GM21717 (cell line): ENCODE measurements around the gene SBNO2.

ENCODE experiments used
- ATAC-seq: cut with Tn5 transposase; IDR thresholded peaks from one replicate; pipeline ENCODE4 v1.9.1; 2021; ENCODE audit warnings: mild to moderate bottlenecking, moderate library complexity; ENCODE audit not compliant: unreplicated experiment

The SBNO2 gene

DNA sequence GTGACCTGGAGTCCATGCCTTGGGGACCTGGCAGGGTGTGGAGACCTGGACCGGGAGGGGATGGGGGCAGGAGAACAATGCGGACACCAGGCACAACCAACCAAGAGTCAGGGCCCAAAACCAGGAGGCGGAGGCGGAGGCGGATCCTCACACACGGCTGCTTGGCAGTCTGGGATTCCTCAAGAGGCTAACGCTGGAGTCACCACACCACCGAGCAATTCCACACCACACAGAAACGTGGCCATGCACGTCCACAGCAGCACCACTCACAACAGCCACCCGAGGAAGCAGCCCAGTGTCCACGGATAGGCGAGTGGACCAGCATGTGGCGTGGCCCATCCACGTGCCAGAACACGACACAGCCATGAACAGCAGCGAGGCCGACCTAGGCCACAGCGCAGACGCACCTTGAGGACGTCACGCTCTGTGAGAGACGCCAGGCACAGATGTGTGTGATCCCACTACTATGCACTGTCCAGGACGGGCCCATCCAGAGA is 17.7 kb downstream of the SBNO2 start:
- no peak for ATAC-seq

DNA sequence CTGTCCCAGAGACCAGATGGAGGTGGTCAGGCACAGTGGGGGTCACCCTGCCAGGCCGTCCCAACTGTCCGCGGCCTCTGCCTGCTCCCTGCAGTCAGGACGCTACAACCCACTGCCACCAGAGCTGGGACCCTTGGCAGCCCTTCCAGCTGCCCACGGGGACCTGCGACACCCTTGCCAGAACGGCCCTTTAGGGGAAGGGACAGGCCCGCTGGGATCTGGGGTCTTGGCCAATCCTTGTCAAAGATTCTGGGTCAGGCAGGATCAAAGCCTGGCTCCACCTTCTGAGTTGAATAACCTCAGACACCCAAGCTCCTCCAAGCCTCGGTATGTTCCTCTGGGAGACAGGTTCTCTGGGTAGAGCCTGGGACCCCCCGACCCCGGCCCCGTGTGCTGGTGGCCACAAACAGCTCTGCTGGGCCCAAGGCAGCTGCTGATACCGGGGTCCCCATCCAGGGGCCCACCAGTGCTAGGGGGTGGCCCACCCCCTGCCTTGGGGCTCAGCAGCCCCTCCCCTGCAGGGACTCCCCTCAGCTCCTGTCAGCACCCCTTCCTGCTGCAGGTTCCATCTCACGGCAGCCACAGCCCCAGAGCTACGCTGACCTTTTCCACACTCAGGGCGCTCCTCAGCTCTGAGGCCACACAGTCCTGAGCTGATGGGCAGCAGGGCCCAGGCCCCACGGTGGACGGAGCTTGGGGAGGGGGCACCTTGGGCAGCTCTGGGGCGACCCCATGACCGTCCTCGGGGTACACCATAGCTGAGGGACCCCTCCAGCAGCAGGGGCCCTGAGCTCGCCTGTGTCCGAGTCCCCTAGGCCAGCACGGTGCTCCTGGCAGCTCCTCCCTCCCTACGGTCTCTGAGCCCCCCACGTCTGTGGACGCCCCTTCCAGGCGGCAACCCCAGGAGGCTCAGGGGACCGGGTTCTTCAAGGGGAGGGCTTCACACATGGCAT is 18.4 kb downstream of the SBNO2 start:
- no peak for ATAC-seq

DNA sequence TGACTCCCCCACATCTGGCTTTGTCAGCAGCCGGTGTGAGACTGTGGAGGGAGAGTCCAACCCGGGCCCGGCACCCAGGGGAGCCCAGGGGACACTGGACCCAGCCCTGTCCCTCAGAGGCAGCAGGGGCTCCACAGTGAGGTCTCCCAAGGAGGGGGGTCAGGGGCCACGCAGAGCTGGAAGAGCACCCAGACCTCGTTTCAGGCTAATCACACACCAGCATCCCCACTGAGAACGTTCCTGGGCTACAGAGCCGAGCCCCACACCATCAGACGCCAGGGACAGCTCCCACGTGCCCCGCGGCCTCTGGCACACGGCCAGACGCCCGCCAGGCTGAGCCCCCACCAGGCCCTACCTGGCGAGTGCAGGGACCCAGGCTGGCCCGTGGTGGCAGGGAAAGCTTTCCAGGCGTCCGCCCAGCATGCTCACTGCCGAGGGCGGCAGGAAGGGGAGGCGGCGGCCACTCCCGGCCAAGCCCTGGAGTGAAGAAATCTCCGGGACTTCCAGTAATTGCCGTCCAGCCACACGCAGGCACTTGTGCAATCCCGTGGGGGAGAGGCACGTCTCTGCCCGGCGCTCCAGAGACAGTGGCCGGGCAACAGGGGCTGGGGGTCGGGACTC is 19.2 kb downstream of the SBNO2 start:
- ATAC-seq, result no peak

DNA sequence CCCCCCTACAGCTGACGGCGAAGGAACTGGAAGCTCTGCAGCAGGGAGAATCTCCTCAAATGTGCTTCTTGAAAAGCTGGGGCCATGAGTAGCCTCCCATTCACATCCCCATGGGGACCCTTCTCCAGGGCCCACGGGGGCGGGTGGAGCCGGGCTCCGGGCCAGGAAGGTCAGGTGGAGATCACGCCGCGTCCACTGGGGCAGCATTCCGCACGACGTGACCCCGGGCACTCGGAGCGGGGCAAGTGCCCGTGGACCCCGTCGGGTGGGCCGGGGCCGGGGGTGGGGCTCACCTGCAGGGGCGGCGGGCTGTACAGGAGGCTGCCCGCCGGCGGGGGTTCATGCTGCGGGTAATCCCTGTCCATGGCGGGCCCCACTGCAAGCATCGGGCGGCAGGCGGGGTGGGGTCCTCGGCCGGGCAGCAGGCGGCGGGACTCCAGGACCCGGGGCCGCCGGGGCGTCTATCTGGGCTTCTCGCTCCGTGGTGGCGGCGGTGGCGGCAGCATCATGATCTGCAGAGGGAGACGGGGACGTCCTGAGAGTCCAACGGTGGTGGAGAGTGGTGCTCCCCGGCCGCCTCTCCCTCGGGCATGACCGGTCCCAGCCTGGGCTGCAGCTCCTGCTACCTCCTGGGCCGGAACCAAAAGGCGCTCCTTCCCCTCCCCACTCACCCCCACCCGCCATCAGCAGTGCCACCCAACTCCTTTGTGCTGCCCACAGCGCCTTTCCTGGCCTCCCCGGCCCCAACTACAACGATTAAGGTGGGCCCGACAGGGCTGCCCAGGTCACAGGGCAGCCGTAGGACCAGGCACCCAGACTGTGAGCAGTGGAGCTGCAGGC is 20.0 kb downstream of the SBNO2 start:
- ATAC-seq, result no peak

DNA sequence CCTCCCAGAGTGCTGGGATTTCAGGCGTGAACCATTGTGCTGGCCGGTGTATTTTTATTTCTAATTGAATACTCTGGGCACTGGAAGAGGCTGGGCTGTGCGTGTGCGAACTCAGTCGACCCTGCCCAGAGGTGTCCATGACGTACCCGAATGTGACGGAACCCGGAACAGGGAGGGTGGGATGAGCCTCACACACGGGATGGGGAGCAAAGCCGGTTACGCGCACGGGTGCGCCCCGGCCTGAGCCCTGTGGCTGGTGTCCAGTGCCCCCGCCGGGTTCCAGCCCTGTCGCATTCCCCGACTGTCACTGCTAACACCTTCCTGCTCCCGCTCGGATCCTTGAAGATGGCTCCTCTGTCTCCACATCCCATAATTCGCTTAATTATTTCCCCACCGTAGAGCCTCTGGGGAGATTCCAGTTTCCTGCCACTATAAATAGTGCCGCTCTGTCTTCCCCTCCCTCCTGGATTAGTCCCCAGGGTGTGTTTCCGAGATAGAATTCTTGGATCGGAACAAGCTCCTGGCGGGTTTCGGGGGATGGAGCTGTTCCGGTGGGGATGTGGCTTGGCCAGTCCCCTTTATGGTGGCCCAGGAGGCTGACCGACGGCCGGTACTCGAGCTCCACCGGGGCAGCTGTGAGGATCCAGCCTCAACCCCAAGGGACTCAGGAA is 22.0 kb downstream of the SBNO2 start:
- ATAC-seq, result no peak

DNA sequence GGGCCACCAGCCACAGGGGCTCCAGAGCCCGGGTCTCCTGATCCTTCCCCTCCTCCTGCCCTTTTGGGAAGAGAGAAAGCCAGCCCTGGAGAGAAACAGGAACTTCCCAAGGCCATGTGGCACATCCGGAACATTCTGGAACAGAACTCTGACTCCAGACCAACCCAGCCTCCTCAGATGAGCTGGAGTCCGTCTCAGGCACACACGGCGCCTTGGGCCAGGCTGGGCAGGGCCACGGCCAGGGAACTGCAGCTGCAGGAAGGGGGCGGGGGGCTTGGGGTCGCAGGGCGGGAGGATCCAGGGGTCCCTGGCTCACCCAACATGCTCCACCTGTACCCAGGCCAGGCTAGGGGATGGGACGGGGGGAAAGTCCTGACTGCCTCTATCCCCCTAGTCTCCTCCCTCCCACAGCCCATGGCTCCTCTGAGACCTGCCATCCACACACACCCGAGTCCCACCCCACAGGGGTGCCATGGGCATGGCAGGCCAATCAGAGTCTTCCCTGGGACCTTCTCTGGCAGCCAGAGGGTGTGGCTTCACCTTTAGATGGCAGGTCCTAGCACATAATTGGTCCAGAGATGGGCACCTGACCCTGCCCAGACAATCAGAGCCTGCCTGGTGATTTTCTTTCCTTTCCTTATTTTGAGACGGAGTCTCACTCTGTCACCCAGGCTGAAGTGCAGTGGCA is 22.9 kb downstream of the SBNO2 start:
- ATAC-seq, result no peak

DNA sequence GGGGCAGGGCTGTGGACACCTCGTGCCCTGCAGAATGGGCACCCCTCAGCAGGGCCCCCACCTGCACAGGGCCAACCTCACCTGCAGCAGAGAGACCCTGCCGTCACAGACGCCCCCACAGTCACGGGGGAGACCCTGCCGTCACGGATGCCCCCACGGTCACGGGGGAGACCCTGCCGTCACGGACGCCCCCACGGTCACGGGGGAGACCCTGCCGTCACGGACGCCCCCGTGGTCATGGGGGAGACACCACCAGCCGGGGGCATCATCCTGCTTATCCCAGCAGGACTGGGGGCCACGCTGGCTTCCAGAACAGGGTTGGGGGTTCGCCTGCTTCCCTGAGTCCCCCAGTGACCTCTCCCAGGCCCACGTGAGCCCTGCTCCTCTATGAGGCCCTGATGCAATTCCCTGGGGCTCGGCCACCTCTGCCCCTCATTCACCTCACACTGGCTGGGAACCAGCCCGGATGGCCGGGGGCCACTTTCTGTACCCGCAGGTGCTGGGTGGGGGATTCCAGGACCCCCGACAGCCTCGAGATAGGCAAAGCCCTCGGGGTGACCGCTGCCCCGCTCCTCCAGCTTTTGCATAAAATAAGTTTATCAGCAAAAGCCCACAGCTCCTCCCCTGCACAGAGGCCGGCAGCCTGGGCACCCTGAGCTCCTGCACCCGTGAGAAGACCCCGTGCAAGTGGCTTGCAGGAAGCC is 23.6 kb downstream of the SBNO2 start:
- ATAC-seq, result no peak

DNA sequence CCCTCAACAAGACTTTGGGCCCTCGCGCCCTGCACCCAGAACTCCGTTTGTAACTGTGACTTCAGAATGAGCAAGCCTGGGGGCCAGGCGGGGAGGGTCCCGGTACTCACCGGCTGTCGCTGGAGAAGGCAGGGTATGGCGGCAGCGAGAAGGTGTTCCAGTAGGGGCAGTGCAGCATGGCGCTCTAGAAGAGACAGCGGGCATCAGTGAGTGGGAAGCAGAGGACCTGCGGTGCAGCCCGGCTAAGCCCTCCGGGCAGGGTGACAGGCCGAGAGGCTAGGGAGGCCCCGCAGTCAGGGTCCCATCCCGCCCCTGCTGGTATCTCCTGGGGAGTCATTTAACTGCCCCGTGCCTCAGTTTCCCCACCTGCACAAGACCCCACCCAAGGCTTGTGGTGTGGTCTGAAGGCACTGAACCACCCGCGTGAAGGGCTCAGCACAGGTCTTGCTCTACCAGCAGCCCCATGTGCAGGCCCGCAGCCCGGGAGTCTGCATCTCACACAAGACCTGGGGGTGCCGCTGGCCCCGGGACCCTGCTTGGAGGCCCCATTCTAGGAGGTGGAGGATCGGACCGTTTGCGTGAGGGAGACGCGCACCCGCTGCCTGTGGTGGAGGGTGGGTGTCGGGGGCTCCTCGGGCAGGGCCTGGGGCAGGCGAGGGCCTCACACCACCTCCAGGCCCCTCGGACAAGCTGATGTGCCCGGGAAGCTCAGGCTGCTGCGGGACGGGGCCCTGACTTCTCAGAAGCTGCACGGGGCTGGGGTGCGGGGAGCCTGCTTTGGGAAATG is 24.6 kb downstream of the SBNO2 start:
- no peak for ATAC-seq

DNA sequence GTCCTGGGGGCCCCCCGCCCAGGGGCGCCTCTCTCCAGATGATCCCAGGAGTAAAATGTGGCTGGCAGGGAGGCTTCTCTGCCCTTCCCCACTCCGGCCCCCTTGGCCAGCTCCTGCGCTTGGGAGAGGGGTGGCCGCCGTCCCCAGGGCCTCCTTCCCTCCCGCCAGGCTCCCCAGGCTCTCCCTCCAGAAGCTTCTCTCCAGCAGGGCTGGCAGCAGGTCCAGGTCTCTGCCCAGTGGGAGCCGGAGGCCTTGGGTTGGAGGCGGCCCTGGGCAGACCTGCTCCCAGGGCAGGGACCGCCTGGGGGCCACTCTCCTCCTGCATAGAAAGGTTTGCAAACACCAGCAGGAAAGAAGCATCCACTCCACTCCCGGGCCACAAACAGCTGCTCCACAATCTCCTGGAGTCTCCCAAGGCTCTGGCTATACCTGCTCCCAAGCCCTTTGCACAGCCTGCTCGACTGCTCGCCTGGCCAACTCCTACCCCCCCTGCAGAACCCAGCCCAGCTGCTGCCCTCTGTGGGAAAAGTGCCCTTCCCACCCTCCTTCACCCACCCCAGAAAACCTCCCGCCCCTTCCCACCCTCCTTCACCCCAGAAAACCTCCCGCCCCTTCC is 26.0 kb downstream of the SBNO2 start:
- no peak for ATAC-seq

DNA sequence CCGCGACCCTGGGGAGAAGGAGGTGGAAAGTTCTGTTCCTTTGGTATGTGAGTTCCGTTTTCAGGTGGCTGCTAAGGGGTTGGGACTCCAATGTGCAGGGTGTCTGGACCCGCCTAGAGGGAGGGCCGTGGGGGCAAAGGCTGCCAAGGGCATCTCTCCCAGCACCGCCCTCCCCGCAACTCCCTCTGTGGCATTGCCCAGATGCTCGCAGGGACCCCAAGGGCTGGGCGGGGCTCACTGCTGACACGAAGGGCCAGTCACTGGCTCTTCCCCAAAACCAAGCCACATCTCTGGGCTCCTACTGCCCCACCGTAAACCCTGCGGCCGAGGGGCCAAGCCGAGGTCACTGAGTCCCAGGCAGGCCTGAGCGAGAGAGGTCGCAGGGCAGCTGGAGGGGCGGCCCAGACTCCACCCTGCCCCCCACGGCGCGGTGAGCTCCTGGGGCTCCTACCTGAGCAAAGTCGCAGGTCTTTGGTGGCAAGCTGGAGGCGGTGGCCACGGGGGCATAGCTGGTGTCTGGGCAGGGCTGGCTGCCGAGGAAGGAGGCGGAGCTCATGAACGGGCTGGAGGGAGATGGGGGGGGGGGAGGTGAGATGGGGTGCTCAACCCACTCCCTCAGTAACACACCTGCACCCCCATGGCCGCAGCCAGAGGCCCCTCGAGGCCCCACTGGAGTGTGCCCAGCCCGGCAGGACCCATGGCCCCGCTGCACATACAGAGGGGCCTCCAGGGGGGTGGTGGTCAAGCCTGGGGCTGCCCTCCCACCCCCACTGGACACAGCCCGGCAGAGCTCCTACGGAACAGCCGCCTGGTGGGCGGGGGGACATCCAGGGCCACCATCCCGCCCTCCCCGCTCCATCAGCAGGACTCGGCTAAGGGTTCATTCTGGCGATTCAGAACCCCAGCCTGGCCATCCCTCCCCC is 26.9 kb downstream of the SBNO2 start:
- ATAC-seq, result no peak

DNA sequence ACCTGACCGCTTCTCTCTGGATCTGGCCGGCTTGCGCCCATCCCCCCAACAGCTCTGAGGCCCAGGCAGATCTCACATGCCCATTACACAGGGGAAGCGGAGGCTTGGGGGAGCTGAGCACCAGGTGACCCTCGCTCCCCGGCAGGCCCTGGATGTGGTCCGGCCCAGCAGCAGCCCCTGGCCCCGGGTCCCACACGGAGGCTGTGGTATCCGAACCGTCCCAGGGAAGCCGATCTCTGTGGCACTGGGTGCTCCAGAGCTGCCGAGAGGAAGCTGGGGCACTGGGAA is 27.7 kb downstream of the SBNO2 start:
- no peak for ATAC-seq

DNA sequence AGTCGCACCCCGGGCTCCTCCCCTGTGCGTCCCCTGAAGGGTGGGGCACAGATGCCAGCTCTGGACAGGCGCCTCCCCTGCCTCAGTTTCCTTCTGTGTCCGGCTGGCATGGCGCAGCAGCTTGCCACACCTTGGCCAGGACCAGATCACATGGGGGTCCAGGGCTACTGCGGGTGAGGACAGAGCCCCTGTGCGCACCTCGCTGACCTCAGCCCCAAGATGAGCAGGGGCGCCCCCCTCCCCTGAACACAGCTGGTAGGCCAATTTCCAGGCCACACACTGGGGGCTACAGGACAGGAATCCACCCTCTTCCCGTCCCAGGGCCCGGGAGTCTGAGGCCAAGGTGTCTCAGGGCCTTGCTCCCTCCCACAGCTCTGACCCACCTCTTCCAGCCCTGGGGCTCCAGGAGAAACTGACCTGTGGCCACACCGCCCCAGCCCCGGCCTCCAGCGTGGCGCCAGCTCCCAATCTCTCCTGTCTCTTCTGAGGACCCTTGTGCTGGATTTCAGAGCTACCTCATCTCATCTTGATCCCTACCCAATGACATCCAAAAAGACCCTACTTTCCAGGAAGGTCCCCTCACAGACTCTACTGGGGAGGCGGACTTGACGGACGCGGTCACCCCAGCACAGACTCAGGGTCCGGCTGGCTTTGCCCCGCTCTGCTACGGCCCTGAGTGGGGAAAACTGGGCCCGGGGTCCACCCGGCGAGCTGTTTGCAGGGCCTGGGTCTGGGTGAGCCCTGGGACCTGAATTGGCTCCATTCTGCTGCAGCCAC is 28.2 kb downstream of the SBNO2 start:
- no peak for ATAC-seq

DNA sequence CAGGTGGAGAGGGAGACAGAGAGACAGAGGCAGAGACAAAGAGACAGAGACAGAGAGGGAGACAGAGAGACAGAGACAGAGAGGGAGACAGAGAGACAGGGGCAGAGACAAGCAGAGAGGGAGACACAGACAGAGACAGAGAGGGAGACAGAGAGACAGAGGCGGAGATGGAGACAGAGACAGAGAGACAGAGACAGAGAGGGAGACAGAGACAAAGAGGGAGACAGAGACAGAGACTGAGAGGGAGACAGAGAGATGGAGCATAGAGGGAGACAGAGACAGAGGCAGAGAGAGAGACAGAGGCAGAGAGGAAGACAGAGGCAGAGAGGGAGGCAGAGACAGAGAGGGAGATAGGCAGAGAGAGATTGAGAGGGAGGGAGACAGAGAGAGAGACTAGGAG is 29.3 kb downstream of the SBNO2 start:
- no peak for ATAC-seq

DNA sequence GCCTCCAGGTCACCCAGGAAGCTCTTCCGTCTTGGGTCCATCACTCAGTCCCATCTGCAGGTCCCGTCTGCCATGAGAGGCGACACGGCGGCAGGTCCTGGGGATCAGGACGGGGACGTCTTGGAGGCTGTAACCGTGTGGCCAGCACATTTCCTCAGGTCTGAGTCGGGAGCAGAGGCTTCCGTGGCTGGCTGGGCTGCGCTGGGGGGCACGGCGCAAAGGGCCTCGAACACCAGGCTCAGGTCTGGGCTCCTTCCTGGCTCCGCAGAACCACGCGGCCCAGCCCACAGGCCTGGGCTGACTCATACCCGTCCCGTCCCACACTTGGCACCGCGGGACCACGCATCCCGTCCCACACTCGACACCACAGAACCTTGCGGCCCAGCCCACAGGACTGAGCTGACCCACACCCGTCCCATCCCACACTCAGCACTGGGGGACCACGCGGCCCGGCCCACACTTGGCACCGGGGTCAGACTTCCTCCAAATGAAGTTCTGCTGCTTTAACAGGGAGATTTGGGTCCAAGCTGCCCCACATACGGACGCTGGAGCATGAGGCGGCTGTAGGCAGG is 30.2 kb downstream of the SBNO2 start:
- ATAC-seq, result no peak

DNA sequence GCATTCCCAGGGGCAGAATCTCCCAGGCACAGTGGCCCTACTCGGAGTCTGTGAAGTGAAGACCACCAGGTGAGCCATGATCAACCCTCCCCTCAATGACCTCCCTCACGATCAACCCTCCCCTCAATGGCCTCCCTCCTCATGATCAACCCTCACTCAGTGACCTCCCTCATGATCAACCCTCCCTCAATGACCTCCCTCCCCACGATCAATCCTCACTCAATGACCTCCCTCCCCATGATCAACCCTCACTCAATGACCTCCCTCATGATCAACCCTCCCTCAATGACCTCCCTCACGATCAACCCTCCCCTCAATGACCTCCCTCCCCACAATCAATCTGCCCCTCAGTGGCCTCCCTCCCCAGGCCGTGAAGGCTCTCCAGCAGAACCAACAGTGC is 32.1 kb downstream of the SBNO2 start:
- no peak for ATAC-seq

DNA sequence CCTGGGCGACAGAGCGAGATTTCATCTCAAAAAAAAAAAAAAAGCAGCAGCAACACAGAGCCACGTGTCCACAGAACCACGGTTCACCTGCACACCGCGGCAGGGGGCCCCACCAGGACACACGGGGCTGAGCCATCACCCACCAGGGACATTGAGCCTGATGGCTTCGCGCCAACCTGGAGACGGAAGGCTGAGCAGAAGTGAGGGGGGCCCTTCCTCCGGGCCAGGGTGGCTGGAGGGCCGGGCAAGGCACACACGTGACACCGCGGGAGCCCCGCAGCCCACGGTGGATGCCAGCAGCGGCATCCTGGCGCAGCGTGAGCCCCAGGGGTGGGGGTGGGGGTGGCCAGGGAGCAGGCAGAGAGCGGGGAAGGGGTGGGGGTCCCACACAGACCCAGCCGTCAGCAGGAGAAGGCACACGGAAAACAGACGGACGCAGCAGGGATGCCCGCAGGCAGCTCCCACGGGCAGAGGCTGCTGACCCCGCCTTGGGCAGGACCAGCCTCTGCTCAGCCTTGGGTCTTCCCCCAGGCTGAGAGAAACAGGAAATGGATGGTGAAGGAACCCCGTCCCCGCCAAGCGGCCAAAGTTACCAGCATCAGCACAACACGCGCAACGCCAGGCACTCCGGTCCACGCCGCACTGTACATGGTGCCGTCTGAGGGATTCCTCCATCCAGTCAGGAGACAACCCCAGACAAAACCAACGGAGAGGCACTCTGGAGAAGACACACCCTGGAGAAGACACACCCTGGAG is 33.6 kb downstream of the SBNO2 start:
- no peak for ATAC-seq
